K562 (cell line): ENCODE results near the gene QRFP. TPM values are rescaled to one million over a fixed set of nuclear protein-coding genes. Genes with fewer than 3 reads are reported as not detected.

Source experiments
- ATAC-seq: fragments of 200-7000 bp; cut with Tn5 transposase; 3 replicates; pipeline ENCODE4 v1.9.1; 2020; ENCODE audit warnings: moderate library complexity
- BruUV-seq: library from RNA; stranded (reverse); fragments of 400-500 nt; replicated peaks from 2 replicates; lab custom pipeline; 2021; lab: Mats Ljungman, UMichigan
- CTCF ChIA-PET: fragments of 300-600 bp; formaldehyde crosslinking; extraction: SDS; loops from one replicate; lab custom pipeline; 2021; ENCODE audit warnings: low intra/inter-chr PET ratio; lab: Yijun Ruan, JAX
- POLR2A ChIA-PET: fragments of 300-600, 350-650 bp; sonication (Branson Sonifier 250); formaldehyde crosslinking; extraction: SDS; loops from one replicate; lab custom pipeline; 2021; ENCODE audit warnings: antibody characterized with exemption, inconsistent platforms; lab: Yijun Ruan, JAX
- DNase-seq, 4 experiments: peaks; one replicate each; pipeline versions ENCODE4 v3.0.0 to v3.0.0-alpha.2; 2011 to 2018; ENCODE audit warnings: low spot score in 3 of 4, mixed read lengths in 3 of 4; ENCODE audit errors: extremely low read depth in 1 of 4
- FAIRE-seq: peaks from 2 replicates; lab custom pipeline; 2011; peaks lifted over from hg19 to GRCh38; lab: Jason Lieb, UNC
- H2AFZ ChIP-seq: 2 replicates; pipeline ENCODE4 v1.6.0; 2011; ENCODE audit warnings: low read depth, low read length, control low read depth, inconsistent platforms
- H3K27ac ChIP-seq: fragments of 200-600 bp; 3 replicates; pipeline ENCODE4 v1.8.0; 2011; ENCODE audit warnings: low read depth, mild to moderate bottlenecking, control low read depth, inconsistent platforms, low read length, moderate library complexity, mixed read lengths; ENCODE audit errors: extremely low read depth
- H3K27me3 ChIP-seq, 2 experiments: fragments of 300-600 bp in 1 of 2; 2 replicates in 1 of 2; 3 replicates in 1 of 2; pipeline versions ENCODE4 v1.6.0 to v1.8.0; 2011; ENCODE audit warnings: inconsistent platforms in 2 of 2, low read length in 2 of 2, mild to moderate bottlenecking in 1 of 2, mixed read lengths in 1 of 2, moderate library complexity in 1 of 2; ENCODE audit not compliant: control insufficient read depth in 2 of 2, insufficient read depth in 2 of 2
- H3K36me3 ChIP-seq: fragments of 300-600 bp; 3 replicates; pipeline ENCODE4 v1.8.0; 2011; ENCODE audit warnings: mild to moderate bottlenecking, low read length, inconsistent platforms; ENCODE audit not compliant: control insufficient read depth, insufficient read depth
- H3K4me1 ChIP-seq, 2 experiments: fragments of 200-600 bp in 1 of 2; replicated peaks in 1 of 2; 2 replicates in 1 of 2; 3 replicates in 1 of 2; pipeline versions ENCODE4 v1.5.1 to v1.8.0; 2011; ENCODE audit warnings: inconsistent platforms in 2 of 2, low read length in 2 of 2, mild to moderate bottlenecking in 1 of 2, mixed read lengths in 1 of 2, moderate library complexity in 1 of 2; ENCODE audit not compliant: control insufficient read depth in 2 of 2, insufficient read depth in 2 of 2
- H3K4me2 ChIP-seq: 2 replicates; pipeline ENCODE4 v1.6.1; 2011; ENCODE audit warnings: low read length, control low read depth, inconsistent platforms, mixed read lengths; ENCODE audit not compliant: insufficient read depth
- H3K4me3 ChIP-seq: fragments of 200-600 bp; sonication (generic), shearing (Covaris generic); 2 replicates; pipeline ENCODE4 v1.5.1; 2016; ENCODE audit warnings: control low read depth, inconsistent platforms
- H3K79me2 ChIP-seq: fragments of 200-600 bp; 3 replicates; pipeline ENCODE4 v1.8.0; 2011; ENCODE audit warnings: low read length, inconsistent platforms; ENCODE audit not compliant: control insufficient read depth, insufficient read depth
- H3K9ac ChIP-seq, 2 experiments: 2 replicates each; pipeline versions ENCODE4 v1.6.0 to v1.6.1; 2011; ENCODE audit warnings: low read depth in 2 of 2, low read length in 2 of 2, control low read depth in 1 of 2, inconsistent platforms in 1 of 2, mild to moderate bottlenecking in 1 of 2, mixed read lengths in 1 of 2; ENCODE audit not compliant: insufficient read depth in 1 of 2
- H3K9me1 ChIP-seq: one replicate; pipeline ENCODE4 v1.6.0; 2011; ENCODE audit warnings: inconsistent platforms, mild to moderate bottlenecking, low read length, moderate library complexity; ENCODE audit not compliant: control insufficient read depth, insufficient read depth
- H3K9me3 ChIP-seq: replicated peaks from 2 replicates; pipeline ENCODE4 v1.5.1; 2011; ENCODE audit warnings: low read depth, low read length, inconsistent platforms; ENCODE audit not compliant: control insufficient read depth, insufficient read depth
- H4K20me1 ChIP-seq: replicated peaks from 2 replicates; pipeline ENCODE4 v1.6.1; 2011; ENCODE audit warnings: low read length, inconsistent platforms, mixed read lengths; ENCODE audit not compliant: control insufficient read depth, insufficient read depth
- CHD1 ChIP-seq: fragments of 200-600 bp; sonication (generic); IDR thresholded peaks from one replicate; pipeline ENCODE4 v1.6.1; 2012; ENCODE audit warnings: mild to moderate bottlenecking, moderate library complexity, low read length, inconsistent platforms
- CTCFL ChIP-seq: IDR thresholded peaks from 2 replicates; pipeline ENCODE4 v1.6.1; 2011; ENCODE audit warnings: borderline replicate concordance, low read depth, mild to moderate bottlenecking, moderate library complexity, low read length; ENCODE audit not compliant: insufficient read depth, poor library complexity, severe bottlenecking
- KAT2B ChIP-seq: IDR thresholded peaks from one replicate; pipeline ENCODE4 v1.6.1; 2012; ENCODE audit warnings: low read depth, mild to moderate bottlenecking, control low read depth, inconsistent platforms, low read length, moderate library complexity
- KLF10 ChIP-seq: fragments of 250-450 bp; sonication (Bioruptor Pico); IDR thresholded peaks from 2 replicates; pipeline ENCODE4 v1.6.1; 2021; ENCODE audit warnings: matching md5 sums
- NFIC ChIP-seq: fragments of 450-650 bp; IDR thresholded peaks from 2 replicates; pipeline ENCODE4 v1.6.1; 2017; ENCODE audit warnings: mild to moderate bottlenecking, inconsistent platforms
- NR2C2 ChIP-seq, 2 experiments: fragments of 200-800 bp in 1 of 2; sonication (Bioruptor generic) in 1 of 2; sonication (generic) in 1 of 2; formaldehyde crosslinking in 1 of 2; IDR thresholded peaks; 2 replicates each; pipeline versions ENCODE4 v1.6.1 to v1.8.0; 2016 to 2022; ENCODE audit warnings: mild to moderate bottlenecking in 1 of 2, missing compliant biosample characterization in 1 of 2, missing genetic modification characterization in 1 of 2, missing genetic modification reagents in 1 of 2
- TCF15 ChIP-seq: fragments of 250-450 bp; sonication (Bioruptor Pico); IDR thresholded peaks from 2 replicates; pipeline ENCODE4 v1.8.0; 2022; ENCODE audit warnings: moderate library complexity, mild to moderate bottlenecking, inconsistent platforms
- ZNF780A ChIP-seq: fragments of 250-450 bp; sonication (Bioruptor Pico); IDR thresholded peaks from 2 replicates; pipeline ENCODE4 v1.5.0; 2021; ENCODE audit warnings: mild to moderate bottlenecking
- WGBS: fragments of 100-300 bp; shearing (Covaris generic); methylation state at CpG from one replicate; pipeline ENCODE4 v1.1.6; 2016; ENCODE audit warnings: low coverage, mixed read lengths; ENCODE audit not compliant: insufficient coverage; ENCODE audit errors: missing lambda C conversion rate; 5-methylcytosine and 5-hydroxymethylcytosine counted together
- in situ Hi-C: fragments of 300-500 bp; cut with MboI; formaldehyde crosslinking; loops from 4 replicates; pipeline ENCODE4 v1.15.0; 2018; ENCODE audit warnings: inconsistent platforms, mixed read lengths
- intact Hi-C: fragments of 100-400 bp; cut with micrococcal nuclease; formaldehyde crosslinking; loops from 2 replicates; pipeline ENCODE4 v1.14.2; 2022
- polyA plus RNA-seq, 8 experiments: library from polyadenylated mRNA; depleted of rRNA in 4 of 8; stranded (reverse) in 5 of 8; unstranded in 3 of 8; fragments of >200 nt; fragmentation: Nextera tagmentation in 2 of 8; fragmentation: Illumina TruSeq in 1 of 8; extraction: Ambion mirVana in 2 of 8; extraction: Trizol in 1 of 8; gene quantifications; 2 replicates each; pipeline versions ENCODE4 v1.2.1 to v1.2.3, GENCODE V29; 2011 to 2014; ENCODE audit warnings: inconsistent platforms in 1 of 8, missing spikeins in 1 of 8
- total RNA-seq, 7 experiments: library from RNA; depleted of rRNA in 6 of 7; stranded (reverse); fragments of >200 nt in 6 of 7; fragmentation: Illumina TruSeq in 2 of 7; extraction: Trizol in 2 of 7; gene quantifications; 2 replicates each; pipeline versions ENCODE4 v1.2.1 to v1.2.3, GENCODE V29; 2011 to 2021; ENCODE audit warnings: low replicate concordance in 1 of 7

The QRFP gene
- total and polyA plus RNA-seq, 9 of the 15 experiments (the other 6 are each of a cell fraction or from before 2014, with no cell fraction given), result not detected

- intact Hi-C loops (no loop called here), in situ Hi-C loops (no loop called here)
- 70% methylated on average over 7 of the region's 7 CpGs for WGBS
- H3K9me3 ChIP-seq, result no peaks in the 10 kb centered on the region
- H3K9ac ChIP-seq, result no peak overlapping the region
- H3K27ac ChIP-seq, result no peak overlapping the region
- TF ChIP-seq ZNF780A (CRISPR knock-in tag) (no peak), NR2C2 (CRISPR knock-in tag; IDR thresholded peaks at IDR 0.05) (no peak), NR2C2 (tag; IDR thresholded peaks at IDR 0.05) (no peak), KLF10 (CRISPR knock-in tag) (no peak), CTCFL (no peak), KAT2B (no peak), CHD1 (no peak), TCF15 (CRISPR knock-in tag) (no peak), NFIC (no peak)
- H3K9me1 ChIP-seq, result no peaks in the 10 kb centered on the region
- peaks cover 37% of the 10 kb centered on the region for H3K36me3 ChIP-seq
- H3K79me2 ChIP-seq, result no peaks in the 10 kb centered on the region
- H4K20me1 ChIP-seq, result peaks cover 17% of the 10 kb centered on the region
- H3K4me1 ChIP-seq, result no peaks in the 10 kb centered on the region; a peak in 1 of 5 replicates
- no peak overlapping the region for H3K4me3 ChIP-seq
- H3K4me2 ChIP-seq, result no peak overlapping the region
- ATAC-seq, result no peak
- no peak for FAIRE-seq
- ChIA-PET POLR2A (interaction anchor here (0.7 to 7.5 kb wide), 15 partner anchors 9 to 130 kb away, joined by 3 to 99 read pairs (median 4); partner anchors contain the start of gene ABL1), CTCF (interaction anchor here (1.0 to 1.3 kb wide), 2 partner anchors 9 to 28 kb away, joined by 3 read pairs; no protein-coding TSS in a partner anchor)
- BruUV-seq, result no TSS peak
- H2AFZ ChIP-seq, result no peak overlapping the region
- no peaks in the 10 kb centered on the region for H3K27me3 ChIP-seq
- DNase-seq, result no peak
Observed at GRCh38 chr9:130852801-130853200, 43.8 kb downstream of the QRFP start.
